ENCODE data around the gene STN1.

The STN1 gene

GRCh38 chr10:103871006-103871405 is 47.0 kb downstream of the STN1 start:
- H3K27me3 ChIP-seq (replicated peaks; ENCODE audit: control insufficient read depth, insufficient read depth, low read length): no peaks in the 10 kb centered on the region
- no peak for TF ChIP-seq CTCF (IDR thresholded peaks at IDR 0.05; ENCODE audit: insufficient read depth, low read length, poor library complexity, severe bottlenecking)
- DNase-seq (ENCODE audit: extremely low read depth, insufficient read length): no peak
- no peaks in the 10 kb centered on the region for H3K36me3 ChIP-seq (ENCODE audit: control insufficient read depth, insufficient read depth, low read length)
- H3K4me3 ChIP-seq (replicated peaks; ENCODE audit: low read depth, low read length): no peak overlapping the region

GRCh38 chr10:103870516-103870915 is 47.5 kb downstream of the STN1 start:
- no peak for DNase-seq (ENCODE audit: extremely low read depth, insufficient read length)
- Histone ChIP-seq H3K4me3 (replicated peaks; ENCODE audit: low read depth, low read length) (no peak overlapping the region), H3K36me3 (ENCODE audit: control insufficient read depth, insufficient read depth, low read length) (no peaks in the 10 kb centered on the region), H3K27me3 (replicated peaks; ENCODE audit: control insufficient read depth, insufficient read depth, low read length) (no peaks in the 10 kb centered on the region)
- no peak for TF ChIP-seq CTCF (IDR thresholded peaks at IDR 0.05; ENCODE audit: insufficient read depth, low read length, poor library complexity, severe bottlenecking)

GRCh38 chr10:103869336-103869735 is 48.6 kb downstream of the STN1 start:
- no peaks in the 10 kb centered on the region for H3K27me3 ChIP-seq (replicated peaks; ENCODE audit: control insufficient read depth, insufficient read depth, low read length)
- TF ChIP-seq CTCF (IDR thresholded peaks at IDR 0.05; ENCODE audit: insufficient read depth, low read length, poor library complexity, severe bottlenecking): no peak
- no peak overlapping the region for H3K4me3 ChIP-seq (replicated peaks; ENCODE audit: low read depth, low read length)
- no peak for DNase-seq (ENCODE audit: extremely low read depth, insufficient read length)
- H3K36me3 ChIP-seq (ENCODE audit: control insufficient read depth, insufficient read depth, low read length): no peaks in the 10 kb centered on the region

GRCh38 chr10:103868200-103868599 is 49.8 kb downstream of the STN1 start:
- Histone ChIP-seq H3K36me3 (ENCODE audit: control insufficient read depth, insufficient read depth, low read length) (no peaks in the 10 kb centered on the region), H3K4me3 (replicated peaks; ENCODE audit: low read depth, low read length) (no peak overlapping the region), H3K27me3 (replicated peaks; ENCODE audit: control insufficient read depth, insufficient read depth, low read length) (no peaks in the 10 kb centered on the region)
- DNase-seq (ENCODE audit: extremely low read depth, insufficient read length): no peak
- no peak for TF ChIP-seq CTCF (IDR thresholded peaks at IDR 0.05; ENCODE audit: insufficient read depth, low read length, poor library complexity, severe bottlenecking)

GRCh38 chr10:103861505-103861904 is 56.5 kb downstream of the STN1 start:
- no peak for DNase-seq (ENCODE audit: extremely low read depth, insufficient read length)
- TF ChIP-seq CTCF (IDR thresholded peaks at IDR 0.05; ENCODE audit: insufficient read depth, low read length, poor library complexity, severe bottlenecking): no peak
- H3K4me3 ChIP-seq (replicated peaks; ENCODE audit: low read depth, low read length): no peak overlapping the region

More at GRCh38 chr10:103861505-103861904, 56.5 kb downstream of the STN1 start:
- Histone ChIP-seq H3K36me3 (ENCODE audit: control insufficient read depth, insufficient read depth, low read length) (no peaks in the 10 kb centered on the region), H3K27me3 (replicated peaks; ENCODE audit: control insufficient read depth, insufficient read depth, low read length) (no peaks in the 10 kb centered on the region)
